CMK (cell line): ENCODE measurements around the gene TWNK.
A peak's percentile ranks its signal among the peaks of the same experiment; 100 is the strongest.

ENCODE experiments used
- DNase-seq: peaks from one replicate; pipeline ENCODE4 v3.0.0-alpha.2; 2010; ENCODE audit warnings: low read depth

The TWNK gene

GRCh38 chr10:100986952-100987684, at the start of gene TWNK, which contains the start of gene MRPL43:
Gene TWNK (plus strand): TSS chr10:100987543. CDS start chr10:100988211, 668 bp downstream.
Gene MRPL43 (minus strand): TSS chr10:100987497. CDS start chr10:100987443, 54 bp downstream.
- DNase-seq = peak; percentile 73

- no peak for DNase-seq
Observed at GRCh38 chr10:100939763-100940344, 47.5 kb upstream of the TWNK start.

- no peak for DNase-seq
Observed at GRCh38 chr10:100942229-100942628, 45.1 kb upstream of the TWNK start.

- no peak for DNase-seq
Observed at GRCh38 chr10:100943508-100943907, 43.8 kb upstream of the TWNK start.

GRCh38 chr10:100945754-100946153, 41.6 kb upstream of the TWNK start:
- no peak for DNase-seq

- DNase-seq = no peak
Observed at GRCh38 chr10:100948916-100949315, 38.4 kb upstream of the TWNK start.

GRCh38 chr10:100960251-100960650, 27.1 kb upstream of the TWNK start:
- DNase-seq = no peak

GRCh38 chr10:100962351-100963080, 24.8 kb upstream of the TWNK start:
- no peak for DNase-seq

GRCh38 chr10:100963826-100964225, 23.5 kb upstream of the TWNK start:
- no peak for DNase-seq

GRCh38 chr10:100965820-100966219, 21.5 kb upstream of the TWNK start:
- no peak for DNase-seq

GRCh38 chr10:100966887-100967286, 20.5 kb upstream of the TWNK start:
- DNase-seq = no peak

- no peak for DNase-seq
Observed at GRCh38 chr10:100967332-100967731, 20.0 kb upstream of the TWNK start.

- no peak for DNase-seq
Observed at GRCh38 chr10:100968062-100968736, 19.1 kb upstream of the TWNK start.

GRCh38 chr10:100968863-100969186, 18.5 kb upstream of the TWNK start:
- DNase-seq = no peak

GRCh38 chr10:100969187-100970075, 17.9 kb upstream of the TWNK start, which contains the start of gene SEMA4G:
Gene SEMA4G (plus strand): TSS chr10:100969504. CDS start chr10:100972913, 3,409 bp downstream.
- DNase-seq = peak; percentile 40

- no peak for DNase-seq
Observed at GRCh38 chr10:100970076-100970913, 17.0 kb upstream of the TWNK start.

GRCh38 chr10:100970914-100971811, 16.2 kb upstream of the TWNK start:
- no peak for DNase-seq

GRCh38 chr10:100972115-100972903, 15.0 kb upstream of the TWNK start:
- no peak for DNase-seq
